ENCODE results near the gene CFAP119. TPM values are rescaled to one million over a fixed set of nuclear protein-coding genes. Genes with fewer than 3 reads are reported as not detected.

CFAP119 gene
- total and polyA plus RNA-seq, 2 donors (not counting 3 experiments of a cell fraction or from before 2014, with no cell fraction given): 6.5 to 9.5 TPM

GRCh38 chr16:30785126-30786106 lies 23.6 kb upstream of the CFAP119 start:
- H3K4me3 ChIP-seq (replicated peaks in 1 of 3; ENCODE audit: insufficient read depth in 1 of 3, low read depth in 1 of 3, low read length in 3 of 3): peak overlapping the region in 2 of 3 experiments; percentile 67 to 70
- no peaks in the 10 kb centered on the region for H3K9me1 ChIP-seq (replicated peaks; ENCODE audit: control insufficient read depth, extremely low read depth, insufficient read depth, low read length)
- dilution Hi-C loops (cut with MboI; ENCODE audit: extremely low pct_ligation_motif_present, low sequenced_read_pairs): no loop called here
- DNase-seq (ENCODE audit: low read depth, low spot score): no peak
- no peak for FAIRE-seq
- H3K27me3 ChIP-seq (ENCODE audit: control insufficient read depth in 2 of 2, insufficient read depth in 2 of 2, low read length in 2 of 2): no peaks in the 10 kb centered on the region
- ChIA-PET CTCF (interaction anchor here (1.3 kb wide), 1 partner anchor 29 kb away, joined by 4 read pairs; no protein-coding TSS in a partner anchor), POLR2A (interaction anchor here (0.5 kb wide), 1 partner anchor 15 kb away, joined by 5 read pairs; no protein-coding TSS in a partner anchor)
- H2AFZ ChIP-seq (ENCODE audit: low read depth, low read length): no peak overlapping the region
- no peaks in the 10 kb centered on the region for H4K20me1 ChIP-seq (replicated peaks; ENCODE audit: control insufficient read depth, extremely low read depth, insufficient read depth, low read length)
- H3K4me2 ChIP-seq (ENCODE audit: insufficient read depth, low read length): peak overlapping the region; percentile 87
- BruUV-seq (replicated peaks): TSS peak; percentile 20
- peaks cover 0 to 19% of the 10 kb centered on the region in 2 experiments for H3K36me3 ChIP-seq (ENCODE audit: control insufficient read depth in 2 of 2, extremely low read depth in 1 of 2, insufficient read depth in 2 of 2, low read length in 2 of 2)
- no peaks in the 10 kb centered on the region for H3K9me3 ChIP-seq (replicated peaks; ENCODE audit: control insufficient read depth, insufficient read depth, low read length)
- peaks cover 10% of the 10 kb centered on the region for H3K79me2 ChIP-seq (ENCODE audit: control insufficient read depth, insufficient read depth, low read length)
- TF ChIP-seq MYC (IDR thresholded peaks at IDR 0.05; ENCODE audit: low read depth, low read length) (no peak), EZH2 (IDR thresholded peaks at IDR 0.05; ENCODE audit: borderline replicate concordance, low read depth, low read length, severe bottlenecking) (no peak), FOS (IDR thresholded peaks at IDR 0.05; ENCODE audit: borderline replicate concordance, insufficient read depth, low read length) (no peak), CTCF (IDR thresholded peaks at IDR 0.05; ENCODE audit: extremely low read depth in 1 of 2, insufficient read depth in 1 of 2, low read depth in 1 of 2, low read length in 2 of 2) (no peak), POLR2AphosphoS5 (IDR thresholded peaks at IDR 0.05; ENCODE audit: insufficient read depth, low read depth, low read length) (no peak), POLR2A (IDR thresholded peaks at IDR 0.05; ENCODE audit: low read depth, low read length) (no peak), JUN (IDR thresholded peaks at IDR 0.05; ENCODE audit: borderline replicate concordance, insufficient read depth, insufficient read length, low read depth) (no peak), MAX (IDR thresholded peaks at IDR 0.05; ENCODE audit: insufficient read depth, insufficient read length) (no peak), GATA2 (IDR thresholded peaks at IDR 0.05; ENCODE audit: insufficient read depth, insufficient read length, low read depth, low read length) (no peak)
- H3K4me1 ChIP-seq (ENCODE audit: control insufficient read depth, extremely low read depth, insufficient read depth, low read length): peaks cover 14% of the 10 kb centered on the region
- peak overlapping the region; percentile 80 for H3K9ac ChIP-seq (replicated peaks; ENCODE audit: extremely low read depth, insufficient read depth, low read length)
- intact Hi-C loops (cut with micrococcal nuclease): loop anchor here (1.0 kb wide), 2 partner anchors 9 to 136 kb away; no protein-coding TSS in a partner anchor
- H3K27ac ChIP-seq (ENCODE audit: insufficient read depth, low read depth, low read length): no peak overlapping the region

All from endothelial cell of umbilical vein (primary cell).